ENCODE measurements around the gene SOS1.

SOS1 gene

GRCh38 chr2:39020383-39020782 is 100.5 kb downstream of the SOS1 start:
- H3K4me3 ChIP-seq (ENCODE audit: low read depth, low read length): no peak overlapping the region
- TF ChIP-seq CTCF (IDR thresholded peaks at IDR 0.05; ENCODE audit: low read depth, low read length): no peak

GRCh38 chr2:39018638-39019037 is 102.2 kb downstream of the SOS1 start:
- H3K4me3 ChIP-seq (ENCODE audit: low read depth, low read length): no peak overlapping the region
- TF ChIP-seq CTCF (IDR thresholded peaks at IDR 0.05; ENCODE audit: low read depth, low read length): no peak

GRCh38 chr2:39017334-39017733 is 103.5 kb downstream of the SOS1 start:
- no peak for TF ChIP-seq CTCF (IDR thresholded peaks at IDR 0.05; ENCODE audit: low read depth, low read length)
- H3K4me3 ChIP-seq (ENCODE audit: low read depth, low read length): no peak overlapping the region

GRCh38 chr2:39015424-39015823 is 105.4 kb downstream of the SOS1 start:
- H3K4me3 ChIP-seq (ENCODE audit: low read depth, low read length): no peak overlapping the region
- no peak for TF ChIP-seq CTCF (IDR thresholded peaks at IDR 0.05; ENCODE audit: low read depth, low read length)

GRCh38 chr2:39013871-39014270 is 107.0 kb downstream of the SOS1 start:
- no peak overlapping the region for H3K4me3 ChIP-seq (ENCODE audit: low read depth, low read length)
- TF ChIP-seq CTCF (IDR thresholded peaks at IDR 0.05; ENCODE audit: low read depth, low read length): no peak

GRCh38 chr2:39008665-39009064 is 112.2 kb downstream of the SOS1 start:
- H3K4me3 ChIP-seq (ENCODE audit: low read depth, low read length): no peak overlapping the region
- no peak for TF ChIP-seq CTCF (IDR thresholded peaks at IDR 0.05; ENCODE audit: low read depth, low read length)

- H3K4me3 ChIP-seq (ENCODE audit: low read depth, low read length): no peak overlapping the region
- TF ChIP-seq CTCF (IDR thresholded peaks at IDR 0.05; ENCODE audit: low read depth, low read length): no peak
These were observed 112.9 kb downstream of the SOS1 start for GRCh38 chr2:39007875-39008504.
